Stimulated activated CD4-positive, alpha-beta T cell treated with anti-CD3 and anti-CD28 coated beads, TNF-alpha, amount 100 ng/mL, for 1 hour (primary cell): ENCODE results near the gene ACAP1.
"Not testable (repeated sequence)": the region's sequence is repeated elsewhere in the genome, so short reads cannot be mapped to it uniquely, and the experiment has no call there.

Experiments used
- DNase-seq, 3 donors: peaks; one replicate each; pipeline ENCODE4 v3.0.0-alpha.2; 2020; ENCODE audit warnings: low read depth in 3 of 3, low spot score in 1 of 3

Gene ACAP1

GRCh38 chr17:7328009-7328408, 8.3 kb upstream of the ACAP1 start:
- no peak for DNase-seq

- no peak for DNase-seq
Observed at GRCh38 chr17:7328840-7329373, 7.4 kb upstream of the ACAP1 start, which contains the start of gene NEURL4. Gene NEURL4 (minus strand): TSS chr17:7329335. CDS start chr17:7329312, 23 bp downstream.

GRCh38 chr17:7329374-7329996, 6.8 kb upstream of the ACAP1 start:
- peak; percentile 84 to 90 (median 87) for DNase-seq

- peak in 2 of 3 donors; percentile 44 to 68 for DNase-seq
Observed at GRCh38 chr17:7329997-7330637, 6.2 kb upstream of the ACAP1 start.

GRCh38 chr17:7330638-7331015, 5.7 kb upstream of the ACAP1 start:
- no peak for DNase-seq

GRCh38 chr17:7332111-7332510, 4.2 kb upstream of the ACAP1 start:
- no peak for DNase-seq

- not testable (repeated sequence) for DNase-seq
Observed at GRCh38 chr17:7332600-7333069, 3.7 kb upstream of the ACAP1 start.

GRCh38 chr17:7334938-7335538, 1.3 kb upstream of the ACAP1 start:
- DNase-seq, result no peak

GRCh38 chr17:7335765-7336164, 564 bp upstream of the ACAP1 start:
- not testable (repeated sequence) for DNase-seq

- not testable (repeated sequence) for DNase-seq
Observed at GRCh38 chr17:7337600-7337999, 1.3 kb downstream of the ACAP1 start.

GRCh38 chr17:7340179-7340578, 3.9 kb downstream of the ACAP1 start:
- no peak for DNase-seq

GRCh38 chr17:7341842-7342241, 5.5 kb downstream of the ACAP1 start:
- no peak for DNase-seq

GRCh38 chr17:7343250-7343649, 6.9 kb downstream of the ACAP1 start:
- DNase-seq, result no peak

GRCh38 chr17:7346761-7347614, 10.7 kb downstream of the ACAP1 start:
- no peak for DNase-seq

- no peak for DNase-seq
Observed at GRCh38 chr17:7347630-7348477, 11.5 kb downstream of the ACAP1 start.

GRCh38 chr17:7348478-7349242, 12.3 kb downstream of the ACAP1 start:
- no peak for DNase-seq

- peak; percentile 46 to 57 (median 56) for DNase-seq
Observed at GRCh38 chr17:7351665-7352502, 15.6 kb downstream of the ACAP1 start, which contains the start of gene KCTD11. Gene KCTD11 (plus strand): TSS chr17:7352162.

- no peak for DNase-seq
Observed at GRCh38 chr17:7352503-7352889, 16.2 kb downstream of the ACAP1 start.
